Prostate gland (tissue), 2 donors: ENCODE data around the gene ZNF365.

Experiments used
- CTCF ChIP-seq, 4 experiments: fragments of 200-600 bp in 2 of 4; fragments of 450-650 bp in 2 of 4; sonication (generic) in 2 of 4; IDR thresholded peaks; 1 replicate in 3 of 4; 2 replicates in 1 of 4; pipeline ENCODE4 v1.5.1; 2016 to 2019; ENCODE audit warnings: antibody characterized with exemption in 4 of 4, mild to moderate bottlenecking in 2 of 4, moderate library complexity in 2 of 4
- POLR2AphosphoS5 ChIP-seq: sonication (generic); formaldehyde crosslinking; IDR thresholded peaks from one replicate; pipeline ENCODE4 v1.6.1; 2017; ENCODE audit warnings: antibody characterized with exemption

- TF ChIP-seq POLR2AphosphoS5 (no peak), CTCF (IDR thresholded peaks at IDR 0.05) (no peak)
These were observed 19.3 kb upstream of the ZNF365 start for GRCh38 chr10:62354916-62355315.
